GM21619 (cell line): Measurements from ENCODE around the gene DLL1.
"Not testable (repeated sequence)": the region's sequence is repeated elsewhere in the genome, so short reads cannot be mapped to it uniquely, and the experiment has no call there.

Experiments
- ATAC-seq: cut with Tn5 transposase; IDR thresholded peaks from one replicate; pipeline ENCODE4 v1.9.1; 2021; ENCODE audit not compliant: unreplicated experiment

The DLL1 gene

DNA sequence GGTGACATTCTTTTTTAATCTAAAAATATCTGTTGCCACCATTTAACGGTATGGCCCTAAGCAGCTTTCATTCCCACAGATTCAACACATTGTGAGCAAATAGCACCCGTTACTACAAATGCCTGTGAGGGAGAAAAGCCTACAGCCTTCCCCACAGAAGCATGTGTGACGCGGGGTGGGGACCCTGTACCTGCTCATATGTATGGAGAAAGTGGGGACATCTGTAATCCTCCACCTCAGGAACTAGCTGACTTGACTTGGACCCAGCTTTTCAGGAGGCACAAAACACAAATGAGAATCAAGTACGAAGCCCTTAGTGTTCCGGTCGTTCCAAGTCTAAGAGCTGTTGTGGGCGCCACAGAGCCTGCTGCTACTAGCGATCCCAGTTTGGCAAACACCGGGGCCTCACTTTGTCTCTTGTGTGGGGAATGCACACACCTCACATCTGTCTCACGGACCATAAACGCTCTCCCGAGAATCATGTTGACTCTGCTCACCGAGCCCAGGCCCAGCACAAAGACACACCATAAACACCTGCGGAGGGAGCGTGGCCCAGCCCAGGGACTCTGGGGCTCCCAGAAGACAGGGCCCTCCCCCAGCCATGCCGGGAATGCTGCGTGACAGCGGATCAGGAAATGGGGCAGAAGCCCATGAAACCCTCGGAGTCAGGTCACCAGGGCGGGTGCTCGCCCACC lies 21.6 kb downstream of the DLL1 start:
- no peak for ATAC-seq

DNA sequence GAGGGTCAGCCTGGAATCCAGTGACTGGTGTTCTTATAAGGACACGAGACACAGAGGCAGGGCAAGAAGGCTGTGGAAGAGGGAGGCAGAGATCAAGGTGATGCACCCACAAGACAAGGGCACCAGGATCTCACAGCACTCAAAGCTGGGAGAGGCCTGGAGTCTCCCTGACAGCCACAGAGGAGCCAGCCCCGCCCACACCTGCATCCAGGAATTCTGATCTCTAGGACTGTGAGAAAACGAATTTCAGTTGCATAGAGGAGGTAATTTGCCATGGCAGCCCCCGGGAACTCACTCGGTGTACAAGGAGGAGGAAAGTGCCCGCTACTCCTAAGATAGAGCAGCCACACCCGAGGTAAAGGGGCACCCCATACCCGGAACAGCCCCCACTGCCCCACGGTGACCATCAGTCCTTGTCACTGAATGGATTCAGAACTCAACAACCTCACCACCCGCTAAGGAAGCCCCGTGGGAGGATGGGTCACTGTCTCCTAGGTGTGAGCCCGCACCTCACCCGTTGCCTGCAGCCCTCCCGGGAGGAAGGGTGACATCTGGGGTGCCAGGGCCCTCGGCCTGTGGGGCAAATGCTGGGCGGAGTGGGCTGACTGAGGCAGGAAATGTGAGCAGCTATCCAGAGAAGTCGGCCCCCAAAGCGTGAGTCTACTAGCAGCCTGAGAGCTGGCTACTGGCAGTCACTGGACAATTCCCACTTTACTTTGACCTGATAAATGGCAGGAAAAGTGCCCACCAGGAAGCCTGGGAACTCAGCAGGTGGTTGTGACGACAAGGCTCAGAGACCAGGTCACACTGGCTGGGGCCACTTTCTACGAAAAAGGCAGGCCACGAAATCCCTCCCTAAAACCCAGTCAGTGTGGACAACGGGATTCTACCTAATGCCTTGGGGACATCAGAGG lies 22.4 kb downstream of the DLL1 start:
- ATAC-seq = no peak

DNA sequence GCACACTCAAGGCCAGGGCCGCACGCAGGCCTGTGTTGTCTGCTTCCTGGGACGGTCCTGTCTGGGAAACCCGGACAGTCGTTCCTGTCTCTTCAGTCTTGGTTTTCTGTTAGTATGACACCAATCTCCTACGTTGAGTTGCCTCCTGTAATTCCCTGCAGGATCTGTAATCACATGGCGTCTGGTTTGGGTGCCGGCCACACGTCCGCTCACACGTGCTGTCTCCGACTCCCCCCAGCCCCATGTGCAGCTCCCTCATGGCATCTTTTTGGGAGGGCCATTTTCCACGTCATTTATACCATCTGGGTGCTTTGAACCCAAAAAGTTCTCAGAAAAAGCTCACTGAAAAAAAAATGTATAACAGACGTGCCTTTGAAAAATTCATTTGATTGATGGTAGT lies 23.2 kb downstream of the DLL1 start:
- no peak for ATAC-seq

DNA sequence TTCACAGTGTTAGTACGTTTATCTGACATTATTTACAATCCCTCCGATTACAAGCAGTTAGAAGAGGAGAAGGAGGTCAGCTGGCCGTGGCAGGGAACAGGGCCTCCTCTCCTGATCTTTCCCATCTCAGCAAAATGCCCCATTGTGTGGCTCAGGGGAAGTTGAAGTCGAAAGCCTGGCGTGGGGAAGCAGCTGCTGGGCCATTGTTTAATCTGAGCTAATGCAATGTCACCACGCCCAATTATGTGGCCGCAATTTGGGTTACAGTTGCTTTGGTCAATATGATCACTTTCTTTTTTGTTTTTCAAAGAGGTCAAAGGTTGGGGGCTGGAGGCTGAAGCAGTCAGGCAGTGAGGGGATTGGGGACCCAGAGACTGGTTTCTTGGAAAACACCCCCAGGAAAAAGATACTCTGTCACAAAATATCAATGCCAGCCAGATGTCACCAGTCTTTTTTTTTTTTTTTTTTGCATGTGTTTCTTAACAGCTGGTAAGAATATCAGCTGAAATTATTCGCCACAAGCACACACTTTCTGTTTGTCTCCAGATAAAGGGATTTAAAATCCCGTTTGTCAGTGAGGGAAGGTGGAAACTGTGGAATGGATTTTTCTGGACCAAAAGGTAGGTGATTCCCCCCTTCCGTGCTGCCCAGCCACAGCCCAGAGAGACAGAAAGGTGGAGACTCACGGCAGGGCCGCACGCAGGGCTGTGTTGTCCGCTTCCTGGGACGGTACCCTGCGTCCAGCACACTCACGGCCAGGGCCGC lies 24.6 kb downstream of the DLL1 start:
- ATAC-seq = no peak

DNA sequence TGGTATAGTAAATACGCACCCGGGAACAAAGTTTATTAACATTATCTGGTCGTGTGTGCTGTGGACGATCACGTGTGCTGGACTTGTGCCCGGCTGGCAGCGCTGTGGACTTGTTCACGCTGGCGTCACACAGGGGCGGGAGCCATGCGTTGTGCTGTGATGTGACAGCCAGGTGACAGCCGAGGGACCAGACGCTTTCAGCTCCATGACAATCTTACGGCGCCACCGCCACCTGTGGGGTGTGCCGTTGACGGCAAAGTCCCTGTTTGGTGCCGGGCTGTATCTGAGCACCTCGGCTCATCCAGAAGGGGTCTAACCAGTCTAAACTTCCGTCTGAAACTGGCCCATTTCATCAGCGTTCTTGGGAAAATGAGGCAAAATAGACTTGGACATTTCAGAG lies 25.2 kb downstream of the DLL1 start:
- ATAC-seq = no peak

DNA sequence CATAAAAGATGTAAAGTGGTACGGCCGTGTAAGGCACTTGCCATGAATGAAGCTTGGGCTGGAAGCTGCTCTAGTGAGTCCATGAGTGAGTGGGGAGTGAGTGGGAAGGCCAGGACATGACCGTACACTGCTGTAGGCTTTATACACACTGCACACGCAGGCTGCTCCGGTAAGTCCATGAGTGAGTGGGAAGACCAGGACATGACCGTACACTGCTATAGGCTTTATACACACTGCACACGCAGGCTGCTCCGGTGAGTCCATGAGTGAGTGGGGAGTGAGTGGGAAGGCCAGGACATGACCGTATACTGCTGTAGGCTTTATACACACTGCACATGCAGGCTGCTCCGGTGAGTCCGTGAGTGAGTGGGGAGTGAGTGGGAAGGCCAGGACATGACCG lies 26.2 kb downstream of the DLL1 start:
- not testable (repeated sequence) for ATAC-seq

DNA sequence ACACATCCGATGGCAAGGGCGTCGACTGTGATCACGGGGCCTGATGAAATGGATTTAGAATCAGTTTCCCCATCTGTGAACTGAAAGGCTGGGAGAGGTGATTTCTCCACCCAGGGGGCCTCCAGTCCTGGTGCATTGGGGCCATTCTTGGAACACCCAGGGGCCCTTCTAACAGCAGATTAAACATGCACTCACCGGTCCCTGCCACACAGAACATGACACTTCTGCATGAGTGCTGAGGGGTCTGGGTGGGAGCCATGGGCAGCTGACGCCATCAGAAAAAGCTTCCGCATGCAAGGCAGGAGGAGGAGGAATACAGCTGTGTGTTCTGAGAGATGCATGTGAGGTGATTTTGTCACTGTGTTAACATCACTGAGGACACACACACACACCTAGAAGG lies 26.8 kb downstream of the DLL1 start:
- no peak for ATAC-seq

DNA sequence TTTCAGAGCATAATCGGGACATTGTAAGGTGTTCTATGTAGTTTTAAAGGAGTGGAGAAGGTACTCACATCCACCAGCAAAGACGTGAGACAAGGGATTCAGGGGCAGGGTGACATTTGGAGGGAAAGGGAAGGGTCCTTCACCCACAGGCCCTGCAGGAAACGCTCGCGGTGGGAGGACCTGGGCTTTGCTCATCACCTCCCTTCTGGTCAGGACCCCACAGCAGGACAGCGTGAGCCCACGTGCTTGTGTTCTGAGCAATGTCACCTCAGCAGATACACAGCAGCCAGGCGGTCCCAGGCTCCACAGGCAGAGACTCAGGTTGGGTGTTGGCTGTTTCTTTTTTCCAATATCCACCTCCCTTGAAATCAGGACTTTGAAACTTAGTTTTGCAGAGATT lies 27.5 kb downstream of the DLL1 start:
- ATAC-seq = no peak

DNA sequence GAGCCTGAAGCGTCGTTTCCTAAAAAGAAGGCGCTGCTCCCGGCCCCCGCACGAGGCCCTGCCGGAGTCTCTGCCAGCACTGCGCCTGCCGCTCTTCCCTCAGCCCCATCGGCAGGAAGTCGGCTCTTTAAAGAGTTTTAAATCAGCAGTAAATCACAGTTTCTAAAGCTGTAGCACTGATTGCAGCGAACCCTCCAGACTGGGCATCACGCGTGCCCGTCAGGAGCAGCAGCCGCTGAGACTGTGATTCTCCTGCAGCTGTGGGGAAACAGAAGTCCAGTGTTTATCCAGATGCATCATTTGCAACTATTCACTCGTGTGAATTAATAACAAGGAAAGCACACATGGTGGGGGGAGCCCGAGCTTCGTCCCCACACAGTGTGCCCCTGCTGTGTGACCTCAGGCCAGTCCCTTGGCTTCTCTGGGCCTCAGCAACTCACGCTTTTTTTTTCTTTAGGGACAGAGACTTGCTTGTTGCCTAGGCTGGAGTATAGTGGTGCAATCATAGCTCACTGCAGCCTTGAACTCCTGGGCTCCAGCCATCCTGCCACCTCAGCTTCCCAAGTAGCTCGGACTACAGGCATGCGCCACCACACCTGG lies 28.3 kb downstream of the DLL1 start:
- ATAC-seq = no peak

DNA sequence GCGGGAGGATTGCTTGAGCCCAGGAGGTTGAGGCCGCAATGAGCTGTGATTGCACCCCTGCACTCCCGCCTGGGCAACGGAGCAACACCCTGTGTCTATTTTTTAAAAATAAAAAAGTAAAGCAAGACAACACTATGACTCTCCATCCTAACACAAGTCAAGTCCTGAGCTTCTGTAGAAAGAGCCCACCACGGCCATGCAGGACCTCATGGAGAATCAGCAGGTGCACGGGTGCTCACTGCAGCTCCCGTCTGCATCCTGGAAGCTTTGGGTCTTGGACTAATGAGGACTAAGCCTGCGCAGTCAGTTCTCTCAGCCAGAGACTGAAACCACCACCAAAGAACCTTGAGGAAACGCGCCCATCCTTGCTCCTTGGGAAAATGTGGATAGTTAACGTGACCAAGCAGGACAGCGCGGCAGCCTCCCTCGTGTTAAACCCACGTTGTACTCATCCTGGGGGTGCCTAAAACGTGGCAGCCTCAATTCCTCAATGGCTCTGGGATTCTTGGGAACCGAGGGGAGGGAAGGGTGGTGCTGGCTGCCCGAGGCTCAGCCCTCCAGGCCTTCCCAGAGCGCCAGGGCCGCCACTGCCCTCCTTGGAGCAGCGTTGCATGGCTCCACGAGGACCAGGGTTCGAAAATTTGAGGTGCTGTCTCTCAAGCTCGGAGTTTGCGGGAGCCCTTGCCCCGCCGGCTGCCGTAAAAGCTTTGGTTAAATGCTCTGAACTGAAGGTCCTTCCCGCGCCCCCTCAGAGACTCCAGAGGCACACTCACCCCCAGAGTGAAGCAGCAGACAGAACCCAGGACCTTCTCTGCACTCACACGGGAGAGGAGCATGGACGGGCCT lies 29.0 kb downstream of the DLL1 start:
- no peak for ATAC-seq

DNA sequence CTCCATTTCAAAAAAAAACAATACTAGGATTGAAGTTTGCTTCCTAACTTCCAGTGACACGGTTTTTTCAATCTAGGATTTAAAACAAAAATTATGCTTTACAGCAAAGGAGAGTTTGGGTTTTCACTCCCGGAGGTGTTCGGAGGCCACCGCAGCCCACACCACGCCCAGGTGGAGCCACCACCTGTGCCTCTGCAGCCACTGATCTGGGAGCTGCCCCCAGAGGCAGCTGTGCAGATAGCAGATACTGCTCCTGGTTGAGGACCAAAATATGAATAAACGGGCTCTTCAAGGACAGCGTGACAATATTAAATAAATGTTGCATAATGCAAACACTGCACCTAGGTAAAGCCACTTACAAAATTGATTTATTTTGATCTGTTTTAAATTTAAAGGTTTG lies 30.2 kb downstream of the DLL1 start:
- ATAC-seq = no peak

DNA sequence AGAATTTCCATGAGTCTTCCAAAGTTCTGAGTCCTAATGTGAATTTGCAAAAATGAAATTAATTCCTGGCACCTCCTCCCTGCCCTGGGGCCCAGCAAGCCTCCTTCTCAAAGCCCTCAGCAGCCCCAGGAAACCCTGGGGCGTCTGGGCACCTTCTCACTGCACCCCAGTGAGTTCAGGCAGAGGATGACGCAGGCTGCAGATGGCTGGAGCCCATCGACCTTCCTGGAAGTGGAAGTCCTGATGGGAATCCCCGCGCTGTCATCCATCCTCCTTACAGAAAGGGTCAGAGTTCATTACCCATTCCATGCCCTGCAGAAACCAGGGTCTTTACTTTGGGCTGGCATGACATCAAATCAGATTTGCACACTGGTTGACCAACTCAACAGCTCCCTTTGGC lies 31.6 kb downstream of the DLL1 start:
- no peak for ATAC-seq

DNA sequence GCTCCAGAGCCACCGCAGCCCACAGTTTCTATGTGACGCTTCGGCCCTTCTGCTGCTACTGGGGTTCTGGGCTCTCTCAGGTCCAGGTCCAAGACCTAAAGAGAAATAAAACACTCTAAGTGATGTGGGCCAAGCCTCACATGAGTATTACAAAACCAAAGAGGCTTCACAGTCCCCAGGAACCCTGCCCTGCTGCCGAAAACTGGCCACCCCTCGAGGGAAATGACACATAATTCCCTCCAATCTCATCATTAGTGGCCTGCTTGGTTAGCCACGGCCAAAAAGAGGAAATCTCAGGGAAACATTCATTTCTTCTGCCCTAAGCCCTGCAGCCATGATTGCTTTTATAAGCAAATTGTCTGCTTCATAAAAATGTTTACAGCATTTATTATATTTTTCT lies 32.5 kb downstream of the DLL1 start:
- no peak for ATAC-seq

DNA sequence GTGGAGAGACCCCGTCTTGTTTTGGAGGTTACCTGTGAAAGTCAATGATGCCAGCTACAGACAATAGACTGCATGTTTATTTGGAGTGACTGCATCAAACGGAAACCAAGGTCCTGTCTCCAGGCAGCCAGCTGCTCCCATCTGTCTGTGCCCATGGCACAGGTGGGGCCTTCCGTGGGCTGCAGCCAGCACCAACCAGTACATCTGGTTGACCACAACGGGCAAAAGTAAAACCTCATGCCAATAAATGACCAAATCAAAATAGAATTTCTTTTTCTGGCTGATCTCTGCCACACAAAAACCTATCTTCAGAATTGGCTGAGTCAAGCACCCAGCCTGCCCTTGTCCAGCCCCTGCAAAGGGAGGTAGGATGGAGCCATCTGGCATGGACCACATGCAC lies 33.5 kb downstream of the DLL1 start:
- ATAC-seq = no peak

DNA sequence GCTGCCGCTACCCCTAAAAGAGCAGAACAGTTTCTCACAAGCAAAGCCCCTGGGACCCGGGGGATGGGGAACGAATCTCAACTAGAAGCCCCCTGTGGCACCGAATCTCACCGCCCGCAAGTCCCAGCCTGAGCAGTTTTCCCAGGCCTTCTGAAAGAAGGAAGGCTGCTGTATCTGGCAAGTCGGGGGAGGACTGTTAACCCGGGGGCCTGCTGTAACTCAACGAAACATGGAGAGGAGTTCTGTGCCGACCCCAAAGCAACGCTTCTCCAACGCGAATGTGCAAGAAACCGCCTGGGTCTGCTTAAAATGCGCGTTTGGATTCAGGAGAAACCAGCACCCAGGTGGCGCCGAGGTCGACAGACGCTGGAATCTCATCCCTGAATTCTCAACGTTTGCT lies 34.2 kb downstream of the DLL1 start:
- no peak for ATAC-seq

DNA sequence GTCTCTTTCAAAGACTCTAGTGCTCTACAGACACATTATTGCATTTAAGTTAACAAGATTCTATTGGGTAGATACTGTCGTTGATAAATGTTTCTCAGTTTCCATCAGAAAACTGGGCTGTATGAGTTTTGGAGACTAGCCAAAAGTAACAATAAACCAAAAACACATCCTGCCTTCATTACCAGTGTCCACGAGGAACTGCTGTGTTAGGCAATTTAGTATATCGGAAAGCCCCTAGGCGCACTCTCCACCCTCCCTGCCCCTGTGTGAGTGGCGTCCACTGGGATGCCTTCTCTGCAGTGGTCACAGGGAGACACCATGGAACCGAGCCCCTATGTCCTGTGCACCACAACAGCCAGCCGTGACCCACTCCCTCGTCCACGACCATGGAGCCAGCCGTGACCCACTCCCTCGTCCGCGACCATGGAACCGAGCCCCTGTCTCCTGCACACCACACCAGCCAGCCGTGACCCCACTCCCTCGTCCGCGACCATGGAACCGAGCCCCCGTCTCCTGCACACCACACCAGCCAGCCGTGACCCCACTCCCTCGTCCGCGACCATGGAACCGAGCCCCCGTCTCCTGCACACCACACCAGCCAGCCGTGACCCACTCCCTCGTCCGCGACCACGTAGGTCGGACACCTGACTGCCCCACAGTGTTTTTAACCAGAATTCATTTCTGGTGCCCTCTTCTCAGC lies 35.3 kb downstream of the DLL1 start:
- ATAC-seq = no peak

DNA sequence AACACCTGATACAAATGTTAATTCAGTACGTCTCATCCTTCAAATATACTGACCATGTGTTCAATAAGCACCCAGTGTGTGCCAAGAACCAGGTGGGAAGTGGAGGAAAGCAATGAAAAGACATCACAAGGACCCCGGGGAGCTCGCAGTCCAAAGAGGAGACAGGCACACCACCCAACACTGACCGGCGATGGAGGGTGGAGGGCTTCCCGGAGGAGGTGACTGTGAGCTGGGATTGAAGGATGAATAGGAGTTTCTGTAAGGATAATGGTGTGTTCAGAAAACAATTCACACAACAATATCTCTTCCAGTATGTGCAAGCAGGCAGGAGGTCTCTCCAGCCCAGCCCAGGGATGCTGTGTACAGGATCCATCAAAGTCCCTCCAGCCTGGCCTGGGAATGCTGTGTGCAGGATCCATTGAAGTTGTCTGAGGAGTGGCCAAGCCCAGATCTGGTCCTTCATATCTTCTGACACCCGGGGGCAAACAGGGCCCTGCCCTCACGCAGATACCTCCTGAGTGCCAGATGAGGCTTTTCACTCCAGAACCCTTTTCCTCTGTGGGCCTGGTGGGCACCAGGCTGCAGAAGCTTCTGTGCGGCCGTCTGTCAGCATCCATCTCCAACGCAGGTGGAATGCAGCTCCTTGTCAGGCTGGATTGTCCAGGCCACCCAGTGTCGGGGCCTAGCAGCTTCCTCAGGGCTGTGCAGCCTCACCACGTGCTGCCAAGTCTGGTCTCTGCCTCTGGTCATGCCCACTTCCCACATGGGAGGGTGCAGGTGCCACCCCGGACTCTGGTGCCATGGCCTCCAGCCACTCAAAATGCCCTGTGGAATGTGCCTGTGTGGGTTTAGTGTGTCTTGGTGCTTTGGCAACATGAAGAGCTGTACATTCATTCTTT lies 36.3 kb downstream of the DLL1 start:
- no peak for ATAC-seq

DNA sequence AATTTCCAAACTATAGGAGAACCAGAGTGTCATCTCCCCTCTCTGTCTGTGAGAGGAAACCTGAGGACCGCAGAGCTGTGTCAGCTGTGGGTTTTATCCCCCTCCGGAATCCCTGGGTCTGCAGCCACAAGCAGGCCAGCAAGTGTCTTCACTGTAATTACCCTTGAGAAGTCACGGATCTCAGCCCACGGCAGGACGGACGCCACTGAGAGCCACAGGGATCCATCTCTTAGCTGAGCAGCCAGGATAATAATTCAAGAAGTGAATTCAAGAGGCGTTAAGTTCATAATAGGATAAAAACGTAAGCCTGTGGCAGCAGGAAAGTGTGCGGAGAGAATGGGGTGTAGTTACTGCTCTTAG lies 37.0 kb downstream of the DLL1 start:
- ATAC-seq = no peak
